ENCODE results near the gene EFNA5.

GRCh38 chr5:107331312-107331711 lies 339.4 kb downstream of the EFNA5 start:
- TF ChIP-seq EZH2 (IDR thresholded peaks at IDR 0.05) (no peak), POLR2AphosphoS5 (IDR thresholded peaks at IDR 0.05; ENCODE audit: borderline replicate concordance, low read depth, low read length) (no peak)

All from SK-N-MC (cell line).